ENCODE data around the gene TCF4. TPM values are rescaled to one million over a fixed set of nuclear protein-coding genes. Genes with fewer than 3 reads are reported as not detected.

TCF4 gene
- total and polyA plus RNA-seq, 2 of the 13 experiments (the other 11 are each of a cell fraction or from before 2014, with no cell fraction given): not detected

DNA sequence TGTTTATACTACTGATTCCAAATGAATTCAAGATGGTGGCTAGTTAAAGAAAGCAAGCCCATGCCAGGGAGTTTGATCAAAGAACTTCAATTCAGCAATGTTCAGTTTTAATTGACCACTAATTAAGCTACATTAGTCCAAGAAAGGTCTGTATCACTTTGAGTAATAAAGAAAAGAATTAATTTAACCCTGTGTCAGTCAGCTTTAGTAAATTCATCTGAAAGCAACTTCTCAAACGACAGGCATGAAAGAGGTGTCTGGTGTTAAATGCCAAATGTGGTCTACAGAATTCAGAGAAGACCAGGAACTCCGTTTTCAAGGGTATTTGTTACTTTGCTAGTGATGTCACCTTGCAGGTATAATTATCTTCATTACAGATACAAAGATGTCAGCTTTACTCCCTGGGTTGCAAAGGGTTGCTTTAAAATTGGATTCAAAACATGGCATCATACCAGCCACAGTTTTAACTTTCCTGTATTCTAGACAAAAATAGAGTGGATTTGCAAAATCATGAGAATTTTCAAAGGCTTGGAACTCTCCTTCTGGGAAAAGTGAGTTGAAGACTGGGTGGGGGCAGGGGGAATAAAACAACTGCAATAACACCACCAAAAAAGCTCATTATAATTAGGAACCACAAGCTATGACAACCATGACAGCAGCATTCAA lies 281.5 kb downstream of the TCF4 start:
- Histone ChIP-seq H3K27ac (ENCODE audit: extremely low read length, insufficient read depth, low read length) (no peak overlapping the region), H4K20me1 (ENCODE audit: insufficient read depth, low read length) (no peaks in the 10 kb centered on the region), H2AFZ (ENCODE audit: low read length) (no peak overlapping the region), H3K9ac (ENCODE audit: insufficient read depth, low read depth, low read length) (no peak overlapping the region), H3K4me2 (ENCODE audit: low read depth, low read length) (no peak overlapping the region), H3K4me3 (replicated peaks in 1 of 3; ENCODE audit: insufficient read depth in 1 of 3, low read depth in 2 of 3, low read length in 3 of 3) (no peak overlapping the region), H3K79me2 (ENCODE audit: insufficient read depth, low read length) (no peaks in the 10 kb centered on the region), H3K9me3 (ENCODE audit: low read length) (no peaks in the 10 kb centered on the region), H3K4me1 (ENCODE audit: insufficient read depth, low read length) (no peaks in the 10 kb centered on the region), H3K27me3 (ENCODE audit: control insufficient read depth in 1 of 2, insufficient read depth in 2 of 2, low read length in 2 of 2) (no peaks in the 10 kb centered on the region), H3K36me3 (replicated peaks in 1 of 2; ENCODE audit: control insufficient read depth in 1 of 2, insufficient read depth in 2 of 2, low read length in 2 of 2) (no peaks in the 10 kb centered on the region)
- ChIA-PET CTCF (ENCODE audit: low intra/inter-chr PET ratio, low total read pairs) (no interaction called here), POLR2A (no interaction called here)
- FAIRE-seq (no peak), DNase-seq (ENCODE audit: low spot score) (no peak), ATAC-seq (no peak)
- intact Hi-C loops (cut with micrococcal nuclease; ENCODE audit: unreplicated experiment) (no loop called here), in situ Hi-C loops (cut with HindIII; ENCODE audit: extremely low pct_ligation_motif_present, low pct_unique_long_range_greater_than_20kb) (no loop called here)
- BruUV-seq (replicated peaks): no TSS peak
- WGBS (ENCODE audit: low lambda C conversion rate): 3% methylated on average over 2 of the region's 2 CpGs
- TF ChIP-seq MBNL3 (CRISPR knock-in tag; conservative IDR thresholded peaks at IDR 0.05): no peak
- TF ChIP-seq ZNF773 (CRISPR knock-in tag; IDR thresholded peaks at IDR 0.05; ENCODE audit: borderline replicate concordance): no peak
- no peak for TF ChIP-seq AKAP8 (CRISPR knock-in tag; IDR thresholded peaks at IDR 0.05)
- TF ChIP-seq ZNF160 (CRISPR knock-in tag; IDR thresholded peaks at IDR 0.05): no peak
- no peak for TF ChIP-seq MIXL1 (CRISPR knock-in tag; IDR thresholded peaks at IDR 0.05)
- TF ChIP-seq SP2 (CRISPR knock-in tag; IDR thresholded peaks at IDR 0.05): no peak
- no peak for TF ChIP-seq ZNF44 (CRISPR knock-in tag; IDR thresholded peaks at IDR 0.05)
- TF ChIP-seq, protein P1, sequence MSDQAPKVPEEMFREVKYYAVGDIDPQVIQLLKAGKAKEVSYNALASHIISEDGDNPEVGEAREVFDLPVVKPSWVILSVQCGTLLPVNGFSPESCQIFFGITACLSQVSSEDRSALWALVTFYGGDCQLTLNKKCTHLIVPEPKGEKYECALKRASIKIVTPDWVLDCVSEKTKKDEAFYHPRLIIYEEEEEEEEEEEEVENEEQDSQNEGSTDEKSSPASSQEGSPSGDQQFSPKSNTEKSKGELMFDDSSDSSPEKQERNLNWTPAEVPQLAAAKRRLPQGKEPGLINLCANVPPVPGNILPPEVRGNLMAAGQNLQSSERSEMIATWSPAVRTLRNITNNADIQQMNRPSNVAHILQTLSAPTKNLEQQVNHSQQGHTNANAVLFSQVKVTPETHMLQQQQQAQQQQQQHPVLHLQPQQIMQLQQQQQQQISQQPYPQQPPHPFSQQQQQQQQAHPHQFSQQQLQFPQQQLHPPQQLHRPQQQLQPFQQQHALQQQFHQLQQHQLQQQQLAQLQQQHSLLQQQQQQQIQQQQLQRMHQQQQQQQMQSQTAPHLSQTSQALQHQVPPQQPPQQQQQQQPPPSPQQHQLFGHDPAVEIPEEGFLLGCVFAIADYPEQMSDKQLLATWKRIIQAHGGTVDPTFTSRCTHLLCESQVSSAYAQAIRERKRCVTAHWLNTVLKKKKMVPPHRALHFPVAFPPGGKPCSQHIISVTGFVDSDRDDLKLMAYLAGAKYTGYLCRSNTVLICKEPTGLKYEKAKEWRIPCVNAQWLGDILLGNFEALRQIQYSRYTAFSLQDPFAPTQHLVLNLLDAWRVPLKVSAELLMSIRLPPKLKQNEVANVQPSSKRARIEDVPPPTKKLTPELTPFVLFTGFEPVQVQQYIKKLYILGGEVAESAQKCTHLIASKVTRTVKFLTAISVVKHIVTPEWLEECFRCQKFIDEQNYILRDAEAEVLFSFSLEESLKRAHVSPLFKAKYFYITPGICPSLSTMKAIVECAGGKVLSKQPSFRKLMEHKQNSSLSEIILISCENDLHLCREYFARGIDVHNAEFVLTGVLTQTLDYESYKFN (CRISPR knock-in tag; conservative IDR thresholded peaks at IDR 0.05): no peak
- TF ChIP-seq NPAS2 (CRISPR knock-in tag; IDR thresholded peaks at IDR 0.05; ENCODE audit: borderline replicate concordance): no peak
- no peak for TF ChIP-seq SOX5 (CRISPR knock-in tag; IDR thresholded peaks at IDR 0.05; ENCODE audit: borderline replicate concordance)

All from HepG2 (cell line).